ENCODE measurements around the gene RHOJ.
"Not testable (repeated sequence)": the region's sequence is repeated elsewhere in the genome, so short reads cannot be mapped to it uniquely, and the experiment has no call there.

Gene RHOJ

GRCh38 chr14:63204407-63205043 lies at the start of gene RHOJ:
Gene RHOJ, plus strand, starts transcription at chr14:63204443. Its CDS starts 427 bp downstream, at chr14:63204870.
- in situ Hi-C loops (cut with MboI; ENCODE audit: low sequenced_read_pairs) = no loop called here

GRCh38 chr14:63155511-63156185 lies 48.6 kb upstream of the RHOJ start:
- in situ Hi-C loops (cut with MboI; ENCODE audit: low sequenced_read_pairs) = no loop called here

GRCh38 chr14:63157195-63157594 lies 47.0 kb upstream of the RHOJ start:
- in situ Hi-C loops (cut with MboI; ENCODE audit: low sequenced_read_pairs) = no loop called here

- in situ Hi-C loops (cut with MboI; ENCODE audit: low sequenced_read_pairs) = no loop called here
Observed at GRCh38 chr14:63163306-63163705, 40.9 kb upstream of the RHOJ start.

- in situ Hi-C loops (cut with MboI; ENCODE audit: low sequenced_read_pairs) = no loop called here
Observed at GRCh38 chr14:63164108-63164683, 40.0 kb upstream of the RHOJ start.

GRCh38 chr14:63165267-63165666 lies 39.0 kb upstream of the RHOJ start:
- in situ Hi-C loops (cut with MboI; ENCODE audit: low sequenced_read_pairs) = not testable (repeated sequence)

DNA sequence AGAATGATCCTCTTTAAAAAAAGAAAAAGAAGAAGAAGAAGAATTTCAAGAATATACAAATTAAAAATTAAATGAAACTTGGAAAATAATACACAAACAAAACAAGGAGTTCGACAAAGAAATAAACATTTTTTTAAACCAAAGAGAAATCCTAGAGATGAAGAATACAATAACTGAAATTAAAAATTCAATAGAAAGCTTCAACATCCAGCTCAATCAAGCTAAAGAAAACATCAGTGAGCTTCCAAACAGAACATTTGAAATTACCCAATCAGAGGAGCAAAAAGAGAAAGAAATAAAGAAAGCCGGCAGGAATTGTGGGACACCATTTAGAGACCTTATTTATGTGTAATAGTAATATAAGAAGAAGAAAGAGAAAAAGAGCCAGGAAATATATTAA lies 37.2 kb upstream of the RHOJ start:
- in situ Hi-C loops (cut with MboI; ENCODE audit: low sequenced_read_pairs) = no loop called here

DNA sequence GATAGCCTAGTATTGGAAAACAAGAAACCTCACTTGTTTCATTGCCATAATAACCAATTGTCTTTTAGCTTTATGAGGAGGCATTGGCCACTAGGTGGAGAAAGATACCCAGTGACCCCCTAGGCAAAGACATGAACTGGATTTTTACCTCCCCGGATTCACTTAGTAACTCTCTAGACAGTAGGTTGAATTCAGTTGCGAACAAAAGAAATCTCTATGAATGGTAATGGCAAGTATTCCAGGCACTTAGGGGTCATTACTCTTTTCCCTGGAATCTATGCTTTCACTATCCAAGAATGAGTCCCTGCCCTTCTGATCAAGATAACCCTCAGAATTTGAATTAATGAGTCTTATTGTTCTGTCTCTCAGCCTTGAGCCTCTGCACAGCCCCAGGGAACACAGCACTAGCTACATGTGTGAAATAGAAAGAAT lies 29.5 kb upstream of the RHOJ start:
- in situ Hi-C loops (cut with MboI; ENCODE audit: low sequenced_read_pairs) = no loop called here

DNA sequence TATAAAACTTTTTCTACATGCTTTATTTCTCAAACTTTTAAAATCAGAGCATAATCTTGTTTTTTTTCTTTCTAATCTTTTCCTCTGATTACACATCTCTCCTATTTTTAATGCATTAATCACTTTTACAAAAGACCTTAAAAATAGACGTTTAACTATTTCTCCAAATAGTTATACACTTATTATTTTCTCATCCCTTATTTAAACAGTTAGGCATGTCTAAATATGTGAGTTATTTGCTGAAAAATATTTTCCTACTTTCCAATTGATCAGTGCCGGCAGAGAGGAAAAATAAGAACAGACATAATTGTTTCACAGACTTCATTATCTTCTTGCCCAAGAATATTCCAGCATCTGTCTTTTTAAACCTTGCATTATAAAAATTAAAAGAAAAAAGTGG lies 28.7 kb upstream of the RHOJ start:
- in situ Hi-C loops (cut with MboI; ENCODE audit: low sequenced_read_pairs) = no loop called here

DNA sequence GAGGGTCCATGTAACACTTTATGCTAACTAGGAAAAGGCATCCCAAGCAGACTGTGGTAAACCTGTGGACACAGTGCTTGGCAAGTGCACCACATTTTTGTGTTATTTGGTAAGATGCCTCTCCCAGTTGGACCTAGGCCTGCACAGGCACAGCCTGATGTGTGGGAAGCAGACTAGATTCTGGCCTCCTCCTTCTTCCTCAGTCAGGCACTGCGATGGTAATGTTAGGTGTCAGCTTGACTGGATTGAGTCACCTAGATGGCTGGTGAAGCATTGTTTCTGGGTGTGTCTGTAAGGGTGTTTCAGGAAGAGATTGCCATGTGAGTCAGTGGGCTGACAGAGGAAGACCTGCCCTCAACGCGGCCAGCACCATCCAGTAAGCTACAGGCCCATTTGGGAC lies 25.3 kb upstream of the RHOJ start:
- in situ Hi-C loops (cut with MboI; ENCODE audit: low sequenced_read_pairs) = no loop called here

GRCh38 chr14:63179383-63179782 lies 24.9 kb upstream of the RHOJ start:
- in situ Hi-C loops (cut with MboI; ENCODE audit: low sequenced_read_pairs) = no loop called here

DNA sequence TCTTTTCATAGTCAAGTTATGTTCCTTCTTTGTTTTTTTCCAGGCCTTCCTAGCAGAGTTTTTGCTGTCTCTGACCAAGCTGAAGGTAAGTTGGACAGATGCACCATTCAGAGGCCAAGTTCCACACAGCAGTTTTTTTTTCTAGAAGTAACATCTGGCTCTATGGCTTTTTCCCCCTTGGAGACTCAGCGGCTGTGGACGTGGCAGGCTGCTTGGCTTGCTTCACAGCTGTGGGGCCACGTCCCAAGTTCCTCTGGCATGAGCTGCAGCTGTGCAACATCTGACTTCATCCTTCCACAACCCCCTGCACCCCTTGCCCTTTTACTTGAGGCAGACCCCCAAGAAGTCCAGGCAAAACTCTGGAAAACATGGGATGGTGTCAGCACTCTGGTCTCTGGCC lies 24.2 kb upstream of the RHOJ start:
- in situ Hi-C loops (cut with MboI; ENCODE audit: low sequenced_read_pairs) = no loop called here

DNA sequence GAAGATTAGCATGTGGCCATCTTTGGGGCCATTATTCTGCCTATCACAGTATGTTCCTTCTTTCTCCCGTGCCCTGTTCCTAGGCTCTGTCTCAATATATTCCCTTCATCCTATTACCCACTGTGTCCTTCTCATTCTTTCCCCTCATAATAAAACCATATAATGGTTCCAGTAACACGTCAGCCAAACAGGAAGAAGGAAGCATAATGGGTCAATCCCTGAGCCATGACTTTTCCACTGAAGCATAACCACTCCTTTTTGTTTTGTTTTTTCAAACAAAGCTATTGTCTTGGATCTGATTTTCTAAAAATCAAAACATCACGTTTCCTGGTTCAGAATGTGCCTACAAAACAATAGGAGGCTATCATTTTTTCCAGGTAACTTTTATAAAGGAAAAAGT lies 21.3 kb upstream of the RHOJ start:
- in situ Hi-C loops (cut with MboI; ENCODE audit: low sequenced_read_pairs) = no loop called here

- in situ Hi-C loops (cut with MboI; ENCODE audit: low sequenced_read_pairs) = no loop called here
Observed at GRCh38 chr14:63186453-63186852, 17.8 kb upstream of the RHOJ start.

GRCh38 chr14:63191211-63191610 lies 13.0 kb upstream of the RHOJ start:
- in situ Hi-C loops (cut with MboI; ENCODE audit: low sequenced_read_pairs) = no loop called here

GRCh38 chr14:63192085-63192484 lies 12.2 kb upstream of the RHOJ start:
- in situ Hi-C loops (cut with MboI; ENCODE audit: low sequenced_read_pairs) = no loop called here

DNA sequence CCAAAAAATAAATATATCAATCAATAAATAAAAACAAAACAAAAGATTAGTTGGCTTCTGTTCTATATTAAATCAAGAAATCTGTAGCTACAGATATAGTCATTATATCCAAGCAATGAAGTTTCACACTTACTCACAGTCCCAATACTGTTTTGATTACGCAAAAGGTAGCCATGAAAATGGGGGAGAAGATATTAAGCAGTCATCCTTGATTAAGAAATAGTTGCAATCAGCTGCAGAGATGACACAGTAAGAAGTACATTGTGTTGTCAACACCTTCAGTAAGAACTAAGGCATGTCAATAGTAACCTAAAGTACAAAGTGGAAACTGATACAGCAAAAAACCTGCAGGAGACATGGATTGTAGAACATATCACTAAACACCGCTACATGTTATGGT lies 11.0 kb upstream of the RHOJ start:
- in situ Hi-C loops (cut with MboI; ENCODE audit: low sequenced_read_pairs) = no loop called here

DNA sequence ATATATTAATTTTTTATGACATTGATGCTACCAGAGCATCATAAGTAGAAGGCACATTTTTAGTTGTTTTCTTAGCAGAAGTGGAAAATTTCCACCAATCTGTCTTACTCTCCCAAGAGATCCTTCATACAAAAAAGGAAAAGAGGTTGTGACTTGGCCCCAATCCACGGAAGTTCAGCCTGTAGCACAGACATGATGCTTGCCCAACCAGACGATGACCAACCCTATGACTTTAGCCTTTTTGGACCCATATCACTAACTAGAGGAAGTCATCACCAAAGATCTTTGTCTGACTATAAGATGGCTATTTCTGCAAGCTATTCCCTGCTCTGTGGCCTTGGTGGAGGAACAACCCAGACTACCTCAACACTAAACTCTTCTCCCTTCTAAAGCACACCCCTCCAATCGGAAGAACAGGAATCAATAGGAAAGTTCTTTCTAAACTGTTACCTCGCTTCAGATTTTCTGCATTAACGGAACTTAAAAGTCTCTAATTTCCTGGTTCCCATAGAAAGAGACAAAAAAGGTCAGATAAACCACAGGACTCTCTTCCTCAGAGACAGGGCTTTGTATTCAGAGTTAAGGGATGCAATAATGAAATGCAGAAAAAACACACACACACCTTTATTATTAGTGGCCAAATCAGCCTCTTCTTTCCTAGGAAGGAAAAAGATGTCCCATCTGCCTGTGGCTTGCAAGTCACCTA lies 4.1 kb upstream of the RHOJ start:
- in situ Hi-C loops (cut with MboI; ENCODE audit: low sequenced_read_pairs) = no loop called here

DNA sequence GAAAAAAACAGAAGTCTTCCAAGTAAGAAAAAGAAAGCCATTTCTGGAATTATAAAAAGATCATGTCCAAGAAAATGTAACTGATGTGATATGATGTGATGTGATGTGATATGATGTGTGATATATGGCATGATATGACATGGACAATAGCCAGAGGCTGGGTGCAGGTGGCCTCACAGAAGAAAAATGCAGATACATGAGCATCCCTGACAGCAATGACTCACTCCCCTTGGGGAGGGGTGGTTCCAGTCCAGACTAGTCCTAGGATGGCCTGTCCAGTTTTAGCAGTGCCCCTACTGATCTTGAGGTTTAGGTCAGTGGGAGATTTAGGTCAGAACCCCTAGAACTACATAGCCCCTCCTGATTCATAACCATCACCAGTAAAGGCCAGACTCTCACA lies 3.5 kb upstream of the RHOJ start:
- in situ Hi-C loops (cut with MboI; ENCODE audit: low sequenced_read_pairs) = no loop called here

DNA sequence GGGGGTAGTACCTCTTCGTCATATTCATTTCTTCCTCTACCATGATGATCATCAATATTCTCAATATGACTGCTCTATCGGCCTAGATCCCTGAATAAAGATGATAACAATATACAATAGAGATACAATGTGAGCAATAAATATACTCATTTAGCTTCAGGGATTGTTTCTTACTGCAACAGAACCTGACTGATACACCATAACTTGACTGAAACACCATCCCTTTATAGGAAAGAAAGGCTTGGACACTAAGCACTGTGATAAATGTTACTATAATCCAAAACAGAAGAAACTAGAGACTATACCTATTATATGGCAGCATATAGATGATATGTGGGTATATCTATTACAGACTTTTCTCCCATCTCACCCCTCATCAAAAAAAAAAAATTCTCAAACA lies 1.2 kb upstream of the RHOJ start:
- in situ Hi-C loops (cut with MboI; ENCODE audit: low sequenced_read_pairs) = no loop called here

- in situ Hi-C loops (cut with MboI; ENCODE audit: low sequenced_read_pairs) = no loop called here
Observed at GRCh38 chr14:63203618-63204406, 431 bp upstream of the RHOJ start.
